ENCODE results near the gene SCFD2.
"Not testable (repeated sequence)": the region's sequence is repeated elsewhere in the genome, so short reads cannot be mapped to it uniquely, and the experiment has no call there.

Gene SCFD2

GRCh38 chr4:53227451-53227850, 138.4 kb downstream of the SCFD2 start:
- TF ChIP-seq EZH2 (IDR thresholded peaks at IDR 0.05; ENCODE audit: borderline replicate concordance, low read length) = no peak
- TF ChIP-seq CTCF (IDR thresholded peaks at IDR 0.05; ENCODE audit: low read length) = no peak
- Histone ChIP-seq H3K27me3 (ENCODE audit: insufficient read depth, low read length) (no peaks in the 10 kb centered on the region), H3K9me3 (ENCODE audit: low read length) (no peaks in the 10 kb centered on the region), H3K27ac (ENCODE audit: low read depth, low read length, poor library complexity, severe bottlenecking) (no peak overlapping the region), H3K4me2 (ENCODE audit: low read length) (no peak overlapping the region), H3K36me3 (ENCODE audit: insufficient read depth, low read length) (no peaks in the 10 kb centered on the region), H4K20me1 (ENCODE audit: insufficient read depth, low read length) (no peaks in the 10 kb centered on the region), H3K9me2 (ENCODE audit: low read depth, low read length) (no peaks in the 10 kb centered on the region), H2AFZ (ENCODE audit: low read length) (no peak overlapping the region), H3F3A (ENCODE audit: insufficient read depth, low read length) (no peaks in the 10 kb centered on the region), H3K79me2 (ENCODE audit: insufficient read depth, low read length) (no peaks in the 10 kb centered on the region), H3K9ac (ENCODE audit: low read length) (no peak overlapping the region), H3K4me1 (ENCODE audit: insufficient read depth, low read length, severe bottlenecking) (no peaks in the 10 kb centered on the region), H3K4me3 (ENCODE audit: low read depth, low read length, poor library complexity, severe bottlenecking) (no peak overlapping the region)

- Histone ChIP-seq H3K9ac (ENCODE audit: low read length) (no peak overlapping the region), H3K36me3 (ENCODE audit: insufficient read depth, low read length) (no peaks in the 10 kb centered on the region), H3K9me2 (ENCODE audit: low read depth, low read length) (no peaks in the 10 kb centered on the region), H4K20me1 (ENCODE audit: insufficient read depth, low read length) (no peaks in the 10 kb centered on the region), H2AFZ (ENCODE audit: low read length) (no peak overlapping the region), H3K79me2 (ENCODE audit: insufficient read depth, low read length) (no peaks in the 10 kb centered on the region), H3K27me3 (ENCODE audit: insufficient read depth, low read length) (no peaks in the 10 kb centered on the region), H3K4me3 (ENCODE audit: low read depth, low read length, poor library complexity, severe bottlenecking) (no peak overlapping the region), H3K9me3 (ENCODE audit: low read length) (no peaks in the 10 kb centered on the region), H3F3A (ENCODE audit: insufficient read depth, low read length) (no peaks in the 10 kb centered on the region), H3K27ac (ENCODE audit: low read depth, low read length, poor library complexity, severe bottlenecking) (no peak overlapping the region), H3K4me1 (ENCODE audit: insufficient read depth, low read length, severe bottlenecking) (no peaks in the 10 kb centered on the region), H3K4me2 (ENCODE audit: low read length) (no peak overlapping the region)
- TF ChIP-seq EZH2 (IDR thresholded peaks at IDR 0.05; ENCODE audit: borderline replicate concordance, low read length) (no peak), CTCF (IDR thresholded peaks at IDR 0.05; ENCODE audit: low read length) (no peak)
These were observed 143.9 kb downstream of the SCFD2 start for GRCh38 chr4:53221832-53222480.

- H3K9me3 ChIP-seq (ENCODE audit: low read length); H3K36me3 ChIP-seq (ENCODE audit: insufficient read depth, low read length); H3K79me2 ChIP-seq (ENCODE audit: insufficient read depth, low read length); H3K9me2 ChIP-seq (ENCODE audit: low read depth, low read length); H3K27me3 ChIP-seq (ENCODE audit: insufficient read depth, low read length); H3K27ac ChIP-seq (ENCODE audit: low read depth, low read length, poor library complexity, severe bottlenecking); H3K9ac ChIP-seq (ENCODE audit: low read length); H3K4me2 ChIP-seq (ENCODE audit: low read length); H3K4me3 ChIP-seq (ENCODE audit: low read depth, low read length, poor library complexity, severe bottlenecking); H4K20me1 ChIP-seq (ENCODE audit: insufficient read depth, low read length); H2AFZ ChIP-seq (ENCODE audit: low read length); H3K4me1 ChIP-seq (ENCODE audit: insufficient read depth, low read length, severe bottlenecking); H3F3A ChIP-seq (ENCODE audit: insufficient read depth, low read length): not testable (repeated sequence)
These were observed 146.7 kb downstream of the SCFD2 start for GRCh38 chr4:53219148-53219547.

- no peaks in the 10 kb centered on the region for H3K9me2 ChIP-seq (ENCODE audit: low read depth, low read length)
- no peak overlapping the region for H3K27ac ChIP-seq (ENCODE audit: low read depth, low read length, poor library complexity, severe bottlenecking)
- no peaks in the 10 kb centered on the region for H3K27me3 ChIP-seq (ENCODE audit: insufficient read depth, low read length)
- TF ChIP-seq EZH2 (IDR thresholded peaks at IDR 0.05; ENCODE audit: borderline replicate concordance, low read length) = no peak
- no peak for TF ChIP-seq CTCF (IDR thresholded peaks at IDR 0.05; ENCODE audit: low read length)
- H3F3A ChIP-seq (ENCODE audit: insufficient read depth, low read length) = no peaks in the 10 kb centered on the region
- no peaks in the 10 kb centered on the region for H3K36me3 ChIP-seq (ENCODE audit: insufficient read depth, low read length)
- H3K4me1 ChIP-seq (ENCODE audit: insufficient read depth, low read length, severe bottlenecking) = no peaks in the 10 kb centered on the region
- no peaks in the 10 kb centered on the region for H4K20me1 ChIP-seq (ENCODE audit: insufficient read depth, low read length)
- H3K4me2 ChIP-seq (ENCODE audit: low read length) = no peak overlapping the region
- H2AFZ ChIP-seq (ENCODE audit: low read length) = no peak overlapping the region
- H3K9me3 ChIP-seq (ENCODE audit: low read length) = no peaks in the 10 kb centered on the region
- no peaks in the 10 kb centered on the region for H3K79me2 ChIP-seq (ENCODE audit: insufficient read depth, low read length)
- H3K9ac ChIP-seq (ENCODE audit: low read length) = no peak overlapping the region
- H3K4me3 ChIP-seq (ENCODE audit: low read depth, low read length, poor library complexity, severe bottlenecking) = no peak overlapping the region
These were observed 157.1 kb downstream of the SCFD2 start for GRCh38 chr4:53208753-53209152.
